Esophagus muscularis mucosa (tissue), 4 donors: ENCODE measurements around the gene GABRD. TPM values are rescaled to one million over a fixed set of nuclear protein-coding genes. Genes with fewer than 3 reads are reported as not detected.

Experiments
- DNase-seq: peaks from one replicate; pipeline ENCODE4 v3.0.0-alpha.2; 2017; ENCODE audit errors: extremely low spot score
- H3K27ac ChIP-seq, 4 donors: fragments of 200-600 bp; sonication (generic); replicated peaks in 1 of 4; 1 replicate in 3 of 4; 2 replicates in 1 of 4; pipeline ENCODE4 v1.5.1; 2016 to 2019; ENCODE audit warnings: mild to moderate bottlenecking in 1 of 4
- H3K27me3 ChIP-seq, 4 donors: fragments of 200-600 bp; sonication (generic); one replicate each; pipeline versions ENCODE4 v1.5.1 to v1.6.0; 2016 to 2019
- H3K36me3 ChIP-seq, 4 donors: fragments of 200-600 bp; sonication (generic); one replicate each; pipeline ENCODE4 v1.5.1; 2016 to 2019
- H3K4me1 ChIP-seq, 4 donors: fragments of 200-600 bp; sonication (generic); one replicate each; pipeline ENCODE4 v1.5.1; 2016 to 2019
- H3K4me3 ChIP-seq, 4 donors: fragments of 200-600 bp; sonication (generic); 1 replicate in 2 of 4; 2 replicates in 2 of 4; pipeline ENCODE4 v1.5.1; 2016 to 2019; ENCODE audit warnings: mild to moderate bottlenecking in 4 of 4, moderate library complexity in 1 of 4
- H3K9me3 ChIP-seq, 4 donors: fragments of 200-600 bp; sonication (generic); 1 replicate in 3 of 4; 2 replicates in 1 of 4; pipeline ENCODE4 v1.5.1; 2016 to 2019
- CTCF ChIP-seq, 3 experiments: fragments of 200-600 bp in 2 of 3; fragments of 450-650 bp in 1 of 3; sonication (generic) in 2 of 3; IDR thresholded peaks; one replicate each; pipeline ENCODE4 v1.5.1; 2017 to 2019; ENCODE audit warnings: antibody characterized with exemption in 3 of 3, mild to moderate bottlenecking in 2 of 3, moderate library complexity in 1 of 3
- EP300 ChIP-seq: sonication (generic); formaldehyde crosslinking; IDR thresholded peaks from one replicate; pipeline ENCODE4 v1.6.1; 2017; ENCODE audit warnings: antibody characterized with exemption
- POLR2A ChIP-seq: fragments of 450-650 bp; IDR thresholded peaks from one replicate; pipeline ENCODE4 v1.6.1; 2017; ENCODE audit warnings: antibody characterized with exemption, moderate library complexity, mild to moderate bottlenecking, low read depth
- POLR2AphosphoS5 ChIP-seq, 2 donors: sonication (generic); formaldehyde crosslinking; IDR thresholded peaks; one replicate each; pipeline ENCODE4 v1.6.1; 2017; ENCODE audit warnings: antibody characterized with exemption in 2 of 2
- WGBS: methylation state at CpG from one replicate; pipeline ENCODE4 v1.1.5; 2018; 5-methylcytosine and 5-hydroxymethylcytosine counted together
- intact Hi-C: fragments of 100-400 bp; cut with DNase I; formaldehyde crosslinking; loops from one replicate; pipeline ENCODE4 v1.15.1; 2023
- total RNA-seq, 4 donors: library from RNA; depleted of rRNA; stranded (reverse); fragments of >200 nt; gene quantifications; one replicate each; pipeline versions ENCODE4 v1.1.0 to v1.2.1, GENCODE V29; 2016

The GABRD gene
- total RNA-seq, 4 donors from 2014 or later, result not detected

- Histone ChIP-seq H3K4me1 (peaks cover 15 to 29% (median 23%) of the 10 kb centered on the region in 4 donors), H3K36me3 (no peaks in the 10 kb centered on the region), H3K4me3 (peak overlapping the region; percentile 51 to 65 (median 53)), H3K9me3 (no peaks in the 10 kb centered on the region), H3K27ac (peak overlapping the region in 1 of 4 donors; percentile 18), H3K27me3 (peaks cover 0 to 86% (median 38%) of the 10 kb centered on the region in 4 donors)
- 20% methylated on average over 35 of the region's 84 CpGs for WGBS
- no peak for DNase-seq
- no peak for TF ChIP-seq POLR2AphosphoS5 (IDR thresholded peaks at IDR 0.05)
- intact Hi-C loops, result no loop called here
These were observed 31.9 kb downstream of the GABRD start for GRCh38 chr1:2050793-2051682.

GRCh38 chr1:2052054-2052679, 33.0 kb downstream of the GABRD start:
- 76% methylated on average over 16 of the region's 16 CpGs for WGBS
- H3K4me1 ChIP-seq, result peaks cover 11 to 23% (median 17%) of the 10 kb centered on the region in 4 donors
- no peak overlapping the region for H3K4me3 ChIP-seq
- intact Hi-C loops, result no loop called here
- no peak for DNase-seq
- H3K27ac ChIP-seq, result no peak overlapping the region
- peaks cover 0 to 78% (median 32%) of the 10 kb centered on the region in 4 donors for H3K27me3 ChIP-seq
- no peaks in the 10 kb centered on the region for H3K36me3 ChIP-seq
- TF ChIP-seq EP300 (no peak), POLR2AphosphoS5 (IDR thresholded peaks at IDR 0.05) (no peak), POLR2A (no peak), CTCF (IDR thresholded peaks at IDR 0.05) (no peak)
- H3K9me3 ChIP-seq, result no peaks in the 10 kb centered on the region

GRCh38 chr1:2052756-2053155, 33.6 kb downstream of the GABRD start:
- intact Hi-C loops, result no loop called here
- peaks cover 11 to 23% (median 17%) of the 10 kb centered on the region in 4 donors for H3K4me1 ChIP-seq
- H3K27me3 ChIP-seq, result peaks cover 0 to 76% (median 27%) of the 10 kb centered on the region in 4 donors
- WGBS, result 85% methylated on average over 10 of the region's 10 CpGs
- H3K27ac ChIP-seq, result no peak overlapping the region
- H3K9me3 ChIP-seq, result no peaks in the 10 kb centered on the region
- H3K4me3 ChIP-seq, result no peak overlapping the region
- DNase-seq, result no peak
- no peaks in the 10 kb centered on the region for H3K36me3 ChIP-seq
- TF ChIP-seq CTCF (IDR thresholded peaks at IDR 0.05) (no peak), POLR2AphosphoS5 (IDR thresholded peaks at IDR 0.05) (no peak), POLR2A (no peak), EP300 (no peak)

- DNase-seq, result no peak
- intact Hi-C loops, result no loop called here
- no peak for TF ChIP-seq POLR2A
- no peak for TF ChIP-seq CTCF (IDR thresholded peaks at IDR 0.05)
- TF ChIP-seq POLR2AphosphoS5 (IDR thresholded peaks at IDR 0.05), result no peak
- no peak for TF ChIP-seq EP300
- peaks cover 0 to 71% (median 26%) of the 10 kb centered on the region in 4 donors for H3K27me3 ChIP-seq
- H3K4me1 ChIP-seq, result peaks cover 11 to 23% (median 17%) of the 10 kb centered on the region in 4 donors
- no peaks in the 10 kb centered on the region for H3K9me3 ChIP-seq
- H3K36me3 ChIP-seq, result no peaks in the 10 kb centered on the region
- no peak overlapping the region for H3K4me3 ChIP-seq
- H3K27ac ChIP-seq, result no peak overlapping the region
- WGBS, result 91% methylated on average over 13 of the region's 17 CpGs
These were observed 34.1 kb downstream of the GABRD start for GRCh38 chr1:2053217-2053616.

- intact Hi-C loops, result no loop called here
- TF ChIP-seq POLR2AphosphoS5 (IDR thresholded peaks at IDR 0.05), result no peak
- no peak for TF ChIP-seq POLR2A
- no peak for TF ChIP-seq CTCF (IDR thresholded peaks at IDR 0.05)
- no peak for TF ChIP-seq EP300
- H3K4me3 ChIP-seq, result no peak overlapping the region
- WGBS, result 88% methylated on average over 12 of the region's 12 CpGs
- H3K27me3 ChIP-seq, result peaks cover 0 to 65% (median 22%) of the 10 kb centered on the region in 4 donors
- no peaks in the 10 kb centered on the region for H3K9me3 ChIP-seq
- DNase-seq, result no peak
- peaks cover 11 to 23% (median 17%) of the 10 kb centered on the region in 4 donors for H3K4me1 ChIP-seq
- H3K27ac ChIP-seq, result no peak overlapping the region
- no peaks in the 10 kb centered on the region for H3K36me3 ChIP-seq
These were observed 34.7 kb downstream of the GABRD start for GRCh38 chr1:2053784-2054376.
